HEK293 (cell line): ENCODE results near the gene POU4F1.

Source experiments
- CTCF ChIA-PET: fragments of 350-600 bp; formaldehyde crosslinking; extraction: SDS; loops from one replicate; lab custom pipeline; 2021; ENCODE audit warnings: antibody characterized with exemption; lab: Yijun Ruan, JAX
- POLR2A ChIA-PET: fragments of 300-600 bp; formaldehyde crosslinking; extraction: SDS; loops from one replicate; lab custom pipeline; 2020; ENCODE audit warnings: antibody characterized with exemption, inconsistent platforms; lab: Yijun Ruan, JAX
- H3K27ac ChIP-seq: fragments of 200-500 bp; sonication (Bioruptor generic); 2 replicates; pipeline ENCODE4 v1.5.1; 2014; ENCODE audit warnings: low read depth, low read length, control low read depth, inconsistent platforms; ENCODE audit errors: extremely low read depth
- H3K36me3 ChIP-seq, 2 experiments: fragments of 200-500 bp in 1 of 2; sonication (Bioruptor generic) in 1 of 2; 1 replicate in 1 of 2; 2 replicates in 1 of 2; pipeline ENCODE4 v1.5.1; 2014 to 2017; ENCODE audit warnings: inconsistent platforms in 2 of 2, low read length in 2 of 2; ENCODE audit not compliant: control insufficient read depth in 2 of 2, insufficient read depth in 1 of 2
- H3K4me1 ChIP-seq: fragments of 200-500 bp; sonication (Bioruptor generic); 2 replicates; pipeline ENCODE4 v1.5.1; 2014; ENCODE audit warnings: mild to moderate bottlenecking, low read length, inconsistent platforms; ENCODE audit not compliant: control insufficient read depth, insufficient read depth
- H3K4me3 ChIP-seq: 2 replicates; pipeline ENCODE4 v1.5.1; 2011; ENCODE audit warnings: low read depth, mild to moderate bottlenecking, control low read depth, low read length, moderate library complexity
- H3K9me3 ChIP-seq: fragments of 200-500 bp; sonication (Bioruptor generic); 2 replicates; pipeline ENCODE4 v1.5.1; 2014; ENCODE audit warnings: low read depth, low read length, inconsistent platforms; ENCODE audit not compliant: control insufficient read depth, insufficient read depth
- BCL11A ChIP-seq: fragments of 450-650 bp; formaldehyde crosslinking; IDR thresholded peaks from 2 replicates; pipeline ENCODE4 v1.5.1; 2016; ENCODE audit warnings: low read depth, missing biosample characterization, missing genetic modification characterization
- OVOL3 ChIP-seq: fragments of 450-650 bp; formaldehyde crosslinking; IDR thresholded peaks from 2 replicates; pipeline ENCODE4 v1.5.1; 2016; ENCODE audit warnings: missing biosample characterization, missing genetic modification characterization
- PATZ1 ChIP-seq: fragments of 450-650 bp; formaldehyde crosslinking; IDR thresholded peaks from 2 replicates; pipeline ENCODE4 v1.5.1; 2016; ENCODE audit warnings: missing biosample characterization, missing genetic modification characterization
- WT1 ChIP-seq: fragments of 450-650 bp; formaldehyde crosslinking; IDR thresholded peaks from 2 replicates; pipeline ENCODE4 v1.5.1; 2016; ENCODE audit warnings: missing biosample characterization, missing genetic modification characterization
- ZBTB1 ChIP-seq: fragments of 450-650 bp; formaldehyde crosslinking; IDR thresholded peaks from 2 replicates; pipeline ENCODE4 v1.5.1; 2016; ENCODE audit warnings: missing biosample characterization, missing genetic modification characterization
- ZBTB7A ChIP-seq: fragments of 450-650 bp; formaldehyde crosslinking; IDR thresholded peaks from 2 replicates; pipeline ENCODE4 v1.5.1; 2016; ENCODE audit warnings: low read depth, missing biosample characterization, missing genetic modification characterization
- ZNF146 ChIP-seq: fragments of 450-650 bp; formaldehyde crosslinking; IDR thresholded peaks from 2 replicates; pipeline ENCODE4 v1.5.1; 2016; ENCODE audit warnings: missing biosample characterization, missing genetic modification characterization
- ZNF202 ChIP-seq: fragments of 450-650 bp; formaldehyde crosslinking; IDR thresholded peaks from 2 replicates; pipeline ENCODE4 v1.5.1; 2016; ENCODE audit warnings: missing biosample characterization, missing genetic modification characterization, borderline replicate concordance
- ZNF223 ChIP-seq: fragments of 450-650 bp; formaldehyde crosslinking; IDR thresholded peaks from 2 replicates; pipeline ENCODE4 v1.5.1; 2016; ENCODE audit warnings: missing biosample characterization, missing genetic modification characterization
- ZNF354C ChIP-seq: fragments of 450-650 bp; formaldehyde crosslinking; IDR thresholded peaks from 2 replicates; pipeline ENCODE4 v1.5.1; 2016; ENCODE audit warnings: missing biosample characterization, missing genetic modification characterization, low read depth, borderline replicate concordance
- ZNF362 ChIP-seq: fragments of 450-650 bp; formaldehyde crosslinking; IDR thresholded peaks from 2 replicates; pipeline ENCODE4 v1.5.1; 2016; ENCODE audit warnings: missing biosample characterization, missing genetic modification characterization
- ZNF530 ChIP-seq: fragments of 450-650 bp; formaldehyde crosslinking; IDR thresholded peaks from 2 replicates; pipeline ENCODE4 v1.5.1; 2016; ENCODE audit warnings: low read depth, missing biosample characterization, missing genetic modification characterization
- ZNF549 ChIP-seq: fragments of 450-650 bp; IDR thresholded peaks from 2 replicates; pipeline ENCODE4 v1.5.1; 2018; ENCODE audit warnings: missing biosample characterization, missing genetic modification characterization, mild to moderate bottlenecking, inconsistent platforms, moderate library complexity
- ZNF600 ChIP-seq: fragments of 450-650 bp; formaldehyde crosslinking; IDR thresholded peaks from 2 replicates; pipeline ENCODE4 v1.5.1; 2016; ENCODE audit warnings: missing biosample characterization, missing genetic modification characterization
- ZNF621 ChIP-seq: fragments of 450-650 bp; formaldehyde crosslinking; IDR thresholded peaks from 2 replicates; pipeline ENCODE4 v1.5.1; 2017; ENCODE audit warnings: missing biosample characterization, missing genetic modification characterization
- ZNF645 ChIP-seq: fragments of 450-650 bp; formaldehyde crosslinking; IDR thresholded peaks from 2 replicates; pipeline ENCODE4; 2016; ENCODE audit warnings: missing biosample characterization, missing genetic modification characterization
- ZNF692 ChIP-seq: fragments of 450-650 bp; formaldehyde crosslinking; IDR thresholded peaks from 2 replicates; pipeline ENCODE4 v1.5.1; 2016; ENCODE audit warnings: missing biosample characterization, missing genetic modification characterization
- ZNF791 ChIP-seq: fragments of 450-650 bp; formaldehyde crosslinking; IDR thresholded peaks from 2 replicates; pipeline ENCODE4 v1.5.1; 2016; ENCODE audit warnings: missing biosample characterization, missing genetic modification characterization
- TF ChIP-seq, protein P1 (sequence below): fragments of 450-650 bp; formaldehyde crosslinking; IDR thresholded peaks from 2 replicates; pipeline ENCODE4 v1.5.1; 2016; ENCODE audit warnings: missing biosample characterization, missing genetic modification characterization, low read depth

Gene POU4F1

DNA sequence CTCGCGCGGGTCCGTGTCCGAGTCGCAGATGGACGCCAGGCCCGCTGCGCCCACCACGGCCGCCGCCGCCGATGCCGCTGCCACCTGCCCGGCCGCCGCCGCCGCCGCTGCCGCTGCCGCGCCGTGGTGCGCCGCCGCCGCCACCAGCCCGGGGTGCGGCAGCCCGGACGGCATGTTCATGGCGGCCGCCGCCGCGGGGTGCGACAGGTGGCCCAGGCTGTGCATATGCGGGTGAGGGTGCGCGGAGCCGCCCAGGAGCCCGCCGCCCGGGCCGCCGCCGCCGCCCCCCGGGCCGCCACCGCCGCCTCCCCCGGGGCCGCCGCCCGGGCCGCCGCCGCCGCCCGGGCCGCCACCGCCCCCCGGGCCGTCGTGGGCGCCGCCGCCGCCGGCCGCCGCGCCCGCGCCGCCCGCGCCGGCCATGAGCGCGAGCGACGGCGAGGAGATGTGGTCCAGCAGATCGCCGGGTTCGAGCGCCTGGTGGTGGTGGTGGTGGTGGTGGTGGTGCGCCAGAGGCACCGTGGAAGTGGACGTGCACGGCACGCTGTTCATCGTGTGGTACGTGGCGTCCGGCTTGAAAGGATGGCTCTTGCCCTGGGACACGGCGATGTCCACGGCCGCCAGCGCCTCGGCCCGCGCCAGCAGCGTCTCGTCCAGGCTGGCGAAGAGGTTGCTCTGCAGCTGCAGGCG, 1.3 kb downstream of the POU4F1 start (continued):
- TF ChIP-seq ZNF530 (tag by site-specific recombination) (no peak), PATZ1 (tag by site-specific recombination) (no peak), ZNF549 (tag by site-specific recombination) (no peak), WT1 (tag by site-specific recombination) (no peak), ZNF202 (tag by site-specific recombination) (no peak), ZNF791 (tag by site-specific recombination) (no peak)
- TF ChIP-seq, protein P1, sequence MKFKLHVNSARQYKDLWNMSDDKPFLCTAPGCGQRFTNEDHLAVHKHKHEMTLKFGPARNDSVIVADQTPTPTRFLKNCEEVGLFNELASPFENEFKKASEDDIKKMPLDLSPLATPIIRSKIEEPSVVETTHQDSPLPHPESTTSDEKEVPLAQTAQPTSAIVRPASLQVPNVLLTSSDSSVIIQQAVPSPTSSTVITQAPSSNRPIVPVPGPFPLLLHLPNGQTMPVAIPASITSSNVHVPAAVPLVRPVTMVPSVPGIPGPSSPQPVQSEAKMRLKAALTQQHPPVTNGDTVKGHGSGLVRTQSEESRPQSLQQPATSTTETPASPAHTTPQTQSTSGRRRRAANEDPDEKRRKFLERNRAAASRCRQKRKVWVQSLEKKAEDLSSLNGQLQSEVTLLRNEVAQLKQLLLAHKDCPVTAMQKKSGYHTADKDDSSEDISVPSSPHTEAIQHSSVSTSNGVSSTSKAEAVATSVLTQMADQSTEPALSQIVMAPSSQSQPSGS (tag by site-specific recombination) = no peak

- H3K4me3 ChIP-seq = no peak overlapping the region
- peaks cover 0 to 25% of the 10 kb centered on the region in 2 experiments; a peak in 1 of 3 replicates for H3K36me3 ChIP-seq
- no peaks in the 10 kb centered on the region for H3K4me1 ChIP-seq
- CTCF ChIA-PET = no interaction called here
- TF ChIP-seq BCL11A (tag by site-specific recombination) (no peak), ZBTB7A (tag by site-specific recombination) (no peak)
- H3K27ac ChIP-seq = no peak overlapping the region
- H3K9me3 ChIP-seq = no peaks in the 10 kb centered on the region
- POLR2A ChIA-PET = no interaction called here
These were observed 2.1 kb downstream of the POU4F1 start for GRCh38 chr13:78601124-78601873.

- Histone ChIP-seq H3K4me3 (no peak overlapping the region), H3K27ac (no peak overlapping the region), H3K9me3 (no peaks in the 10 kb centered on the region), H3K36me3 (peaks cover 0 to 25% of the 10 kb centered on the region in 2 experiments; a peak in 1 of 3 replicates), H3K4me1 (no peaks in the 10 kb centered on the region)
- CTCF ChIA-PET = no interaction called here
- POLR2A ChIA-PET = no interaction called here
- TF ChIP-seq ZNF692 (tag by site-specific recombination) (no peak), ZBTB1 (no peak), ZNF600 (tag by site-specific recombination) (no peak), ZNF354C (tag by site-specific recombination) (no peak), ZNF223 (tag by site-specific recombination) (no peak), OVOL3 (tag by site-specific recombination) (no peak), ZNF362 (tag by site-specific recombination) (no peak), ZNF146 (tag by site-specific recombination) (no peak), ZNF621 (tag by site-specific recombination) (no peak), ZNF530 (tag by site-specific recombination) (no peak), ZNF645 (tag by site-specific recombination) (no peak)
- TF ChIP-seq, protein P1 (tag by site-specific recombination) = no peak
These were observed 3.0 kb downstream of the POU4F1 start for GRCh38 chr13:78600280-78600883.
